GM21423 (cell line): ENCODE results near the gene ANKRD52.
"Not testable (repeated sequence)": the region's sequence is repeated elsewhere in the genome, so short reads cannot be mapped to it uniquely, and the experiment has no call there.

Source experiments
- ATAC-seq: cut with Tn5 transposase; IDR thresholded peaks from one replicate; pipeline ENCODE4 v1.9.1; 2021; ENCODE audit warnings: mild to moderate bottlenecking, moderate library complexity; ENCODE audit not compliant: unreplicated experiment

ANKRD52 gene

GRCh38 chr12:56274299-56274698, 16.1 kb upstream of the ANKRD52 start:
- no peak for ATAC-seq

- ATAC-seq = not testable (repeated sequence)
These were observed 14.3 kb upstream of the ANKRD52 start for GRCh38 chr12:56272468-56272867.

- ATAC-seq = no peak
These were observed 12.8 kb upstream of the ANKRD52 start for GRCh38 chr12:56271031-56271430.

- ATAC-seq = no peak
These were observed 9.4 kb upstream of the ANKRD52 start for GRCh38 chr12:56267443-56268071.

- peak; percentile 83 for ATAC-seq
These were observed 8.7 kb upstream of the ANKRD52 start, which contains the start of gene COQ10A for GRCh38 chr12:56266693-56267442. TSS of gene COQ10A (plus strand) at chr12:56266942. CDS start at chr12:56267119, 177 bp downstream.

- ATAC-seq = not testable (repeated sequence)
These were observed 8.0 kb upstream of the ANKRD52 start for GRCh38 chr12:56266068-56266692.

GRCh38 chr12:56262955-56263354, 4.8 kb upstream of the ANKRD52 start:
- not testable (repeated sequence) for ATAC-seq

- no peak for ATAC-seq
These were observed 3.5 kb upstream of the ANKRD52 start for GRCh38 chr12:56261503-56262232.

- no peak for ATAC-seq
These were observed 2.7 kb upstream of the ANKRD52 start for GRCh38 chr12:56260921-56261320.

GRCh38 chr12:56260380-56260779, 2.2 kb upstream of the ANKRD52 start:
- ATAC-seq = no peak

- ATAC-seq = no peak
These were observed 618 bp upstream of the ANKRD52 start for GRCh38 chr12:56258820-56259183.

- ATAC-seq = peak; percentile 11
These were observed 605 bp downstream of the ANKRD52 start for GRCh38 chr12:56257491-56258067.

- ATAC-seq = no peak
These were observed 1.1 kb downstream of the ANKRD52 start for GRCh38 chr12:56257071-56257470.

GRCh38 chr12:56256326-56256960, 1.7 kb downstream of the ANKRD52 start:
- ATAC-seq = no peak

GRCh38 chr12:56255671-56256070, 2.5 kb downstream of the ANKRD52 start:
- no peak for ATAC-seq

GRCh38 chr12:56253091-56253490, 5.1 kb downstream of the ANKRD52 start:
- ATAC-seq = no peak

GRCh38 chr12:56252649-56253048, 5.5 kb downstream of the ANKRD52 start:
- ATAC-seq = no peak

GRCh38 chr12:56248711-56249110, 9.5 kb downstream of the ANKRD52 start:
- ATAC-seq = no peak

- ATAC-seq = no peak
These were observed 10.3 kb downstream of the ANKRD52 start for GRCh38 chr12:56247923-56248322.

GRCh38 chr12:56244494-56244893, 13.7 kb downstream of the ANKRD52 start:
- ATAC-seq = no peak
